NCI-H446 (cell line): ENCODE data around the gene FAM174B.

Experiments
- DNase-seq, 2 experiments: peaks; one replicate each; lab custom pipeline; 2025; lab: John Stamatoyannopoulos, UW

FAM174B gene

GRCh38 chr15:92600856-92601255 is 54.7 kb downstream of the FAM174B start:
- no peak for DNase-seq

- no peak for DNase-seq
Measured at GRCh38 chr15:92599394-92599970, 56.1 kb downstream of the FAM174B start.

- no peak for DNase-seq
Measured at GRCh38 chr15:92597548-92597947, 58.0 kb downstream of the FAM174B start.

GRCh38 chr15:92596623-92597022 is 59.0 kb downstream of the FAM174B start:
- DNase-seq = no peak

DNA sequence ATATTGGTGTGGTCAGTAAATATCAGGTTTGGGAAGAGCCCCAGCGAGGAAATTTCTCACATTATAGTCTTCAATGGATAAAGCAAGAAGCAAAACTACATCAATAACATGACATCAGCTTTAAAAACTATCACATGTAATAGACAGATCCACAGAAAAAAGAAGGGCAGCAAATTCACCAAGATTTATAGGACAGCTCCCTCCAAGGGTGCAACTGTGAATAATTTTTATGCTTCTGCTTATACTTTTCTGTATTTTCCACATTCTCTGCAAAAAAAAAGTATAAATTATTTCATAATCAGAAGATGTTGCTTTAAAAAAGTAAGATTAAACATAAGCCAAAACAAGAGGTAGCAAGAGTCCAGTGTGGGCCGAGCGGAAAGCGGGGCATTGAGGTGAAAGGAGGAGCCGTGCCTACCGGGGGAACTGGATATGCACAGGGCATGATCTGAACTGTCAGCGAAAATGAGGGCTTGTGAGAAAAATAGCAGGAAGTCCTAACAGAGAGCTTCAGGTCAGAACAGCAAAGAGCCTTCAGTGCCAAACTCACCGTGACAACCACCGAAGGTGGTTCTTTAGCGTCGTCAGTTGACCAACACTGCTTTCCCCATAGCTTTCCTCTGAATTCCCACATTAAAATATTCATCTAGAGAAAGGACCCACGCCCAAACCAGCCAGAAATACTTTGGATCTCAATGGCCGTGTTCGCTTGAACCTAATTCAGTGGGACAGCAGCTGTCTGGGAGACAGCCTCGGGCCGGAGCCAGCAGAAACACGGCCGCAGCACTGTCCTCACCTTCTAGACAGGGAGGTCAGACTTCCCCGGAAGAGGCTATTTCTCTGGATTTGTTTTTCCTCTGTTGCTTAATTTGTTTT is 59.8 kb downstream of the FAM174B start:
- DNase-seq = no peak

DNA sequence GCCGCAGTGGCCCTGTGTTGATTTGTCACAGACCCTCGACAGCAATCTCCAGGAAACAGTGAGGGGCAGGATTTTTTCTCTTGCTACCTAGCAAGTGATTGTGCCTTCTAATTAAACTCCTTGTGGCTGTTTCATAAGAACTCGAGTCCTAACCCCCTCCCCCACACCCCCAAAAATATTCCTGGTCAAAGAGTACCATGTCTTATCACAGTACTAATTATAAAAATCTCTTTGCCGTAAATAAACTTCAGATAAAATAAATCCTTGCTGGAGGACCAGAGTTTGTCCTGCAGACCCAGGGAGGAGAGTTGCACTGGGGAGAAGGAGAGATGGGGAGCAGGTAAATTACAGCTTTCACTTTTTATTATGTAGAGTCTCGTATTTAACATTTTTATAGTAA is 64.3 kb downstream of the FAM174B start:
- no peak for DNase-seq

DNA sequence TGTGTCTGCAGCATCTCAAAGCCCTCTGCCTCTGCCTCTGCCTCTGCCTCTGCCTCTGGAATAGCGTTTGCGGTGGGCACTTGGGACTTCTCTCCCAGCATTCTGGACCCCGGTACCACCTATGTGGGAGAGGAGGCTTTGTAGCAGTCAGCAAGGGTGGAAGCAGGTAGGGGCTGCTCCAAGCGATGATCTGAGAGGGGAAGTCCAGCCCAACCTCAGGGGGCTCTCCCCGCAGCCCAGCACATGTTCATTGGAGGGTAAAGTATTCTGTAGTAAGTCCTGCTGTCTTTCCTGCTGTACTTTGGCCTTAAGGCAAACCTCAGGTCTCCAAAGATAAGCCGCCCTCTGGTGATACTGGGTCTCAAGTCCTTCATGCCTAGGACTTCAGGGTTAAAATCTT is 68.6 kb downstream of the FAM174B start:
- DNase-seq = no peak

DNA sequence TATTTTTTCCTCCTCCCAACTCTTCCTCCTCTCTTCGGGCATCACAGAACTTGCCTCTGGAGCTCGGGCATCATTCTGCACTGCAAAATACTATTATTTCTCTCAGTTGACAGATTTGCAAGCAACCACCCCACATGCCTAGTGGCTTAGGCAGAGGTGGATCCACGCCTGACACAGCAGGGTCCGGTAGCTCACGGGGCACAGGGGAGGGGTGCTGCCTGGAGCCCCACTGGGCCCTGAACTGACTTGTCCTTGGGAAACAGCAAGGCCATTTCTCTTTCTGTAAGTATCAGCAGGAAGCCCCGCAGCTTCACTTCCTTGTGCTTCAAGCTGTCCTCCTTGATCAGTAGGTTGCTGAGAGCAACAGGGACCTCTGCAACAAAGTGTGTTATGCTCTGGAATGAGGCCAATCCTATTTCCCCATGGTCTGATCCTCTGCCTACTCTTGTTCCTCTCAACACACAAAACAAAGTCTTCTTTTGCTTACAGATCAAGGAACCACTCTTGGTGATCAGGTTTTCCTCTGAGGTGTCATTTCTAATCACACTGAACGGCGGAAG is 69.1 kb downstream of the FAM174B start:
- DNase-seq = no peak

- DNase-seq = no peak
Measured at GRCh38 chr15:92584105-92584504, 71.5 kb downstream of the FAM174B start.

DNA sequence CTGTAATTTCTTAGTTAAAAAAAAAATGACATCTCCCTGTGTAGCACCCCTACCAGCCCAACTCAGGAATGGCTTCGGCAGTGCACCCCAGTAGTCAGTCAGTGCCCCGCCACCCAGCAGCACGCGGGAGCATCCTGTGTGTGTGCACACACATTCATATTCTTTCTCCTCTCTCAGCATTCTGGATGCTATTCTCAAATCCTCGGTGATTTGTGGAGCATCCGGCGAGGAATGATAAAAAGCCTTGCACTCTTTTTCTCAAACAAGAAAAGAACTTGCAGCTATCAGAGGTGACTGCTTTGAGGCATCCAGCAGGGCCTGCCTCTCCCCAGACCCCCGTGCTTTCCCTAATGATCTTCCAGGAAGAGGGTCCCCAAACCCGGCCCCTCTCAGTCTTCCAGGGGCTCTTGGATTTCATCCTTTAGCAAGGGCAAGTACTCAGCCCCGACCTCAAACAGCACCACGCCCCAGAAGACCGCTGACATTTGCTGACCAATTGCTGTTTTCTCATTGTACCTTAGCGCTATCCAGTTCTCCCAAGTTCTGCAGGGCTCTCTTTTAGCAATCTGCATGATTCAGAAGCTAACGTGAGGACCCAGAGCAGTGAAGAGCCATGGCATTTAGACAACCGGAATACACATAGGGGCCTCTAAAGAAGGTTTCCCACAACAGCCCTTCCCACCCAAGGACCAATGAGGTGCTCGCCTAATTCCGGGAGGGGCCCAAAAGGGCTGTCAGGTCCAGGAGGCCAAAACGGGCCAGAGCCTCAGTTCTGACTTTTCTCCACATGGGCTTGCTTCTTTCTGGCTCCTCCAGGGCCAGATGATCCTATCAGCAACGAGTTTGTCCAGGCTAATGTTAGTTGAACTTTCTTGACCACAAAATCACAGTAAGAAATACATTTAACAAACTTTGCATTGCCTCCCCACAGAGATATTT is 72.2 kb downstream of the FAM174B start:
- no peak for DNase-seq

- DNase-seq = no peak
Measured at GRCh38 chr15:92582206-92582605, 73.4 kb downstream of the FAM174B start.

- DNase-seq = no peak
Measured at GRCh38 chr15:92580933-92581445, 74.6 kb downstream of the FAM174B start.

- DNase-seq = no peak
Measured at GRCh38 chr15:92580521-92580920, 75.1 kb downstream of the FAM174B start.

- DNase-seq = no peak
Measured at GRCh38 chr15:92579931-92580470, 75.6 kb downstream of the FAM174B start.

- no peak for DNase-seq
Measured at GRCh38 chr15:92579486-92579885, 76.1 kb downstream of the FAM174B start.

GRCh38 chr15:92578096-92578835 is 77.3 kb downstream of the FAM174B start:
- no peak for DNase-seq

DNA sequence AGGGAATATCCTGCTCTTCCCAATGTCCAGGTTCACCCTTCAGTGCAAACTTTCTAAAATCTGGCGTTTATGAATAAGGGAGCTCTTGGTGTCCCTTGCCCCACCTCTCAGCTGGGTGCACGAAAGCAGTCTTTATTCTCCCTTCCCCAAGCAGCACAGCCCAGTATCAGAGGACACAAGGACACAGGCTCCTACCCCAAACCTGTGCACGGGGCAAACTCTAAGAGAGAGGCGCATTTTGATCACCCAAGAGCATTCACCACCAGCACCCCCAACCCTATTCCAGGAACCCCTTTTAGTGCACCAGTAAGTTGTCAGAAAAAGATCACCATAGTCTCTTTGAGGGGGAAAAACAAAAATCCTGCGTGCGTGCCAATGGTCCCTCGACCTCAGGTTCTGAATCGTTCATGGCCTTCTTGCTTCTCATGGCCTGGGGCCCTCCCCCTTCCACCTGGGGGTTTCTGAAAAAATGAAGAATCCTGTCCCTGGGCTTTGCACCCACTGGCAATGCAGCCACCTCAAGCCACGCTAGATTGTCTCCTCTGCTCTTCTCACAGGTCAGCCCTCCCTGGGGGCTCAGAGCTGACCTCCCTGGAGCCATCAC is 78.9 kb downstream of the FAM174B start:
- DNase-seq = no peak

- no peak for DNase-seq
Measured at GRCh38 chr15:92574566-92574965, 81.0 kb downstream of the FAM174B start.

GRCh38 chr15:92574161-92574560 is 81.4 kb downstream of the FAM174B start:
- DNase-seq = no peak

DNA sequence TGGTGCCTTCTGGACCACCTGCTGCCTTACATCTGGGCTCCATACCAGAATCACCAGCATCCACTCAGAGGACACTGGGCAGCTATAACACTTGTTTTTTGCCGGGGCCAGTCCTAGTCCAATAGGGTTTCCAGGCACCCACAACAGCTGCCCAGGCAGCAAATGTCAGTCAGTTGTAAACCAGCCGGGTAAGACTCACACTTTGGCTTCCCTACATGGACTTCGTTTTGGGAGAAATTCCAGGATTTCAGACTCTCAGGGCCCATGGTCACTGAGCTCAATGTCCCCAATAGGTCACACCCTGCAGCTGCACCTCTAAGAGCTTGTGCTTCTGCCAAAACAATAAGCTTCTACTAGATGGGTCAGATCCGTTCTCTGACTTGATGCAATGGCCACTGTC is 83.8 kb downstream of the FAM174B start:
- DNase-seq = no peak

DNA sequence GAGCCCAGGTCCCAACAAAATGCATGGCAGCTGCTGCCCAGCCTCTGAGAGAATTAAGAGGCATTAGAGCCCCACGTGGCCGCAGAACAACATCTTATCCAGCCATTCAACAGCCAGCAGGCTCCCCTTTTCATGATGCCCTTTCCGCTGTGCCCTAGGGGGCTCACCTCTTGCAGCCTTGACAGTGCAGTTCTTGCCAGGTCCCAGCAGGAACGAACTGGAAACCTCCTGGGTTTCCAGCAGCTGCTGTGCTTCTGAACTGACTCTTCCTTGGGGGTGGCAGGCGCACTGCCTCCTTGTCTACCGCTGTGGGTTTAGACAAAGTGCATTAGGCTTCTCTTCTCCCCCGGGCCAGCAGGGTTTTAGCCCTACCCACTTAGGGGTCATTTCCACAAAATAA is 85.2 kb downstream of the FAM174B start:
- DNase-seq = no peak
